SW480 (cell line): ENCODE data around the gene MRPL42.
"Not testable (repeated sequence)": the region's sequence is repeated elsewhere in the genome, so short reads cannot be mapped to it uniquely, and the experiment has no call there.

Experiments used
- DNase-seq: peaks from one replicate; pipeline ENCODE4 v3.0.0-alpha.2; 2016; ENCODE audit warnings: low spot score

Gene MRPL42

DNA sequence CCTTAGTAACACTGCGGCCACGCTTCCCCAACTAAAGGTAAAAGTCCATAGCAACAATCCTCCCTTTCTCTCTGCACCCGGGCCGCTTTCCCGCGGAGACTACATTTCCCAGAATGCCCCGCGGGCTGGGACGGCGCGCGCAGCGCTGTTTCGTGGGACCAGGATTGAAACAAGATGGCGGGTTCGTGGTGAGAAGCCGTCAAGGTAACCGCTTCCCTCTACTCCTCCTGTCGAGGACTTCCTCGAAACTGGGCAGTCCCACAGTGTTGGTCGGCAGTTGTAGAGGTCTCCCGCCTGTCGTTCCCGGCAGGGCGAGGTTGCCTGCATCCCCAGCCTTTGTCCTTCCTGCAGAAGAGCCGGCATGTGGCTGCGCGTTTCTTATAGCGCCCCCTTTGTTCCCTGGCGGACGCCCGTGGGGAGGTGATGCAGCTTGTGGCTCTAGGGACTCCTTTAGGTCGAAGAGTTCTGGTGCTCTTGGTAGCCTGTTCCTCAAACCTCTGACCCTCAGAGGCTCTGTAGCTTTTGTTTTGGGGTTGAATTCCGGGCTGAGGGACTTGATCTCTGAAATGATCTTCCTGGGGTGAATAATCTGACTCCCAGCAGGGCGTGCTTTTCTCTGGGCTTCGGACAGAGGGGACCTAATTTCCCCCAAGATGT is at the start of gene MRPL42:
Gene MRPL42, plus strand, starts transcription at position 164 of the 657 bp plus-strand sequence. CDS start 1,772 bp downstream, outside the sequence.
- peak; percentile 89 for DNase-seq

DNA sequence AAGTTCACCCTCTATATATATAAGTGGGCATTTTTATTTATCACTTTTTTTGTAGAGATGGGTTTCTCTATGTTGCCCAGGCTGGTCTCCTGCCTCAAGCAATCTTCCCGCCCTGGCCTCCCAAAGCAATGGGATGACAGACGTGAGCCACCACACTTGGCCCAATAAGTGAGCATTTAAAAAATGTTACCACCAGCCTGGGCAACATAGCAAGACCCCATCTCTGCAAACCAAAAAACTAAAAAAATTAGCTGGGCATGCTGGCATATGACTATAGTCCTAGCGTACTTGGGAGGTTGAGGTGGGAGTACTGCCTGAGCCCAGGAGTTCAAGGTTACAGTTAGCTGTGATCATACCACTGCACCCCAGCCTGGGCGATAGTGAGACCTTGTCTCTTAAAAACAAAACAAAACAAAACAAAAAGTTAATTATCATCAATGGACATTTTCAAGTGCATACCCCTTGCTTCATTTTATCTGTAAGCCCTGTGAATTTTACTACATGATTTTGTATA is 49.3 kb upstream of the MRPL42 start:
- no peak for DNase-seq

DNA sequence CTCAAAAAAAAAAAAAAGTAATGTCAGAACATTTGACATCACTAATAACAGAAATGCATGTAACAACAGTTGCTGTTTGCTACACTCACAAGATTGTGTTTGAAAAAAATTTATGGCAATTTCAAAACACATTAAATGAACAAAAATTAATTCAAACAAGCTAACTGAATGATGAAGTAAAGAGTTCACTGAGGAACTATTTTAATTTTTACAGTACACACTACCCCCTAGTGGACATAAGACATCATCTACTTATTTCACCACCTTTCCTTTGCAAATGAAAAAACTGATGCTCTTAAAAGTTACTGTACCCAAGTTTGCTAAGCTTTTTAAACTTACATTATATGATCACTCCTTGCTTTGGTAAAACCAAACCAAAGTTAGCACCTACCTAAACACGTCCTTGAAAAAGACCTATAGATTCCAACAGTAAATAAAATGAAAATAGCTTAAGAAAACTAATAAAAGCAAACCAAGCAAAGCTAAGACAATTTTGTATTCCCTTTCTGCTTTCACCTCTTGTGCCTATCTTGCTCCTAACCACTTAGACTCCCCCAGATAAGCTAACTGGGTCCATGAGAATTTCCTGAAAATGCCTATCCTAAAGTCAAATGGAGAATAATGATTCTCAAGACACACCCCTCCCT is 47.8 kb upstream of the MRPL42 start:
- peak; percentile 72 for DNase-seq

DNA sequence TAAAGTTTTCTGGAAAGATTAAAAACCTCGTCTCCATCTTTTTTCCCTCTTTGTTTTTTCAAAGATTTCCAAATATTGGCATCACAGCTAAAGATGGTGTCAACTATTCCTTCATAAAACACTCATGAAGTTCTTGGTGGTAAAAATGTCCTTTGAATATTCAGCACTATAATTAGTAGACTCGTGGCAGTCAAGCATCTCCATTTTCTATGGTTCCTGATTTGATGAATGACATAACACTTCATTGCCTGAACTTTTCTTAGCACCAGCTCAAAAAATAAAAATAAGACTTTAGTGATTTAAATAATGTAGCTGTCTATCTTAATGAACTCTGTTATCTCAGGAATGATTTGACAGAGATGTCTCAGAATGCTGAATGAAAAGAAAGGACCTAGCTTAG is 45.3 kb upstream of the MRPL42 start:
- DNase-seq, result no peak

DNA sequence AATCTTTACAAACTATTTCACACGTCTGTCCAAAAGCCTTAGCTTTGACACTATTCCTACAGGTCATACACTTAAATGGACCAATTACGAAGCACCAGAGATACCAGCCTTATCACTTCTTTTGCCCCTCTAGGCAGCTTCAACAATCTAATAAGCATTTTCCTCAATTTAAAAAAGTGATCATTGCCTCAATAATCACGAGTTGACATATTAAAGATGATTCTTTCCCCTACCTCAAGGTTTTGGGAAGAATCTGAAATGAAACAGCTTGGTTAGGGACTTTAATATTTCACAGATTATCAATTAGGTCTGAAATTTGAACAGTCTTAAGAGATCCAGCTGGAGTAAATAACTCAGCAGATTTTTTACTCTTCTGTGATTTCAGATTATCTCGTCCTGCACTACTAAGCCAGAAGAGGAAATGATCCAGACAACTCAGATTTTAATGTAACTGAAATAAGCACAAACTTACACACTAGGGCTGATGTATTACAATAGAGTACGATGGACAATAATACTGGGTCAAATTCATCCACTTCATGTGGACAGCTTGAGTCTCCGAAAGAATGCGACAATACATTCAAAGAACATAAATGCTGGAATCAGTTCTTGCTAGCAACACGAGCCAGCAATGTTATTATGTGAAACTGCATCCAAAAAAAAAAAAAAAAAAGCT is 41.4 kb upstream of the MRPL42 start:
- DNase-seq, result no peak

DNA sequence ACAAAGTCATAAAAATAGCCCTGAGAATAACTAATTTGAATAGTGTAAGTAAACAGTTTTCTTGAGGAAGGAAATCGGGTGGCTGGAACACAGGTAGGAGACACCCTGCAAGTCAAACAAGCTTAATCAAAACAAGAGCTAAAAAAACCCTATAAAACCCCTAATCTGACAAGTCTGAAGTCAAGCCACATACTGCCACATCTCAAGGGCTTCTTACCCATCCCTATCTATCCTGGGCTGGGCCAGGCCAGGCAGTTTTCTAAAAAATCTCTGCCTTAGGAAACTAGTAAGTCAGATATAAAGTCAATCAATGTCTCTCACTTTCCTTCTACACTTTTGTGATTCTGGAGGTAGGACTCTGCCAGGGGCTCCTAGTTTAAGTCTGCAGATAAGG is 40.9 kb upstream of the MRPL42 start:
- no peak for DNase-seq

DNA sequence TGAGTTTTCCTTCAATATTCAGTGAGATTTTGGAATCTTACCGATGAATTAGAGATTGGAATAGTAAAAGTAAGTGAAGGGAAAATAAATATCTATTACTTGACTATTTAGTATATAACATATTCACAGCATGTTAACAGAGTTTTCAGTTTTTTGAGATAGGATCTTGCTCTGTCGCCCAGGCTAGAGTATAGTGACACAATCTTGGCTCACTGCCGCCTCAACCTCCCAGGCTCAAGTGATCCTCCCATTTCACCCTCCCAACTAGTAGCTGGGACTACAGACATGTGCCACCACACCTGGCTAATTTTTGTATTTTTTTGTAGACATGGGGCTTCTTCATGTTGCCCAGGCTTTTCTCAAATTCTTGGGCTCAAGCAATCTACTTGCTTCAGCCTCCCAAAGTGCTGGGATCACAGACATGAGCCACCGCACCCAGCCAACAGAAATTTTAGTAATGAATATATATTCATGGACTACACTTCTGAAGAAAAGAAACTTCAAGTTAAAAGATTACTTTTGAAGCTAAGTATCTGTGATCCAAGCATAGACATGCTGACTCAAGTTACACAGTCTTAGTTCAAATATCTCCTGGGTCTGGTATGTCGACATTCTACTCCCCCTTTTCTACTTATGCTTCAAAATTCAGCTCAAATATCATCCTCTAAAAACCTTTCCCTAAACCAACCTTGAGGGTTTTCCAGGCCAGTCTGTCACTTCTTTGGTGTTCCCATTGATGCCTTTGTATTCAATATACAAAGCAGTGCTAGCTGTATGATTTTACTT is 39.3 kb upstream of the MRPL42 start:
- DNase-seq, result no peak

DNA sequence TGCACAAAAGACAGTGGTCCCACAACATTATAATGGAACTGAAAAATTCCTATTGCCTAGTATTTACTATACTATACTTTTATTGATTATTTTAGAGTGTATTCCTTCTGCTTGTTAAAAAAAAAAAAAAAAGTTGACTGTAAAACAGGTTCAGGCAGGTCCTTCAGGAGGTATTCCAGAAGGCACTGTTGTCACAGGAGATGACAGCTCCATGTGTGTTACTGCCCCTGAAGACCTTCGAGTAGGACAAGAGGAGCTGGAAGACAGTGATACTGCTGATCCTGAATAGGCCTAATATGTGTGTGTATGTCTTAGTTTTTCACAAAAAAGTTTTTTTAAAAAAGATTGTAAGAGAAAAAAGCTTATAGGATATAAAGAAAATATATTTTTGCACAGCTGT is 37.9 kb upstream of the MRPL42 start:
- no peak for DNase-seq

DNA sequence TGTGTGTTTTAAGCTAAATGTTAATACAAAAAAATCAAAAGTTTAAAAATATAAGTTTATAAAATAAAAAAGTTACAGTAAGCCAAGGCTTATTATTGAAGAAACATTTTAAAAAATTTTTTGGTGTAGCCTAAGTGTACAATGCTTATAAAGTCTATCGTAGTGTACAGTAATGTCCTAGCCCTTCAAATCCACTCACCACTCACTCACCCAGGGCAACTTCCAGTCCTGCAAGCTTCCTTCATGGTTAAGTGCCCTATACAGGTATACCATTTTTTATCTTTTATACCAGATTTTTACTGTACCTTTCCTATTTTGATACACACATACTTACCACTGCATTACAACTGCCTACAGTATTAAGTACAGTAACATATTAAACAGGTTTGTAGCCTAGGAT is 37.5 kb upstream of the MRPL42 start:
- DNase-seq, result no peak

DNA sequence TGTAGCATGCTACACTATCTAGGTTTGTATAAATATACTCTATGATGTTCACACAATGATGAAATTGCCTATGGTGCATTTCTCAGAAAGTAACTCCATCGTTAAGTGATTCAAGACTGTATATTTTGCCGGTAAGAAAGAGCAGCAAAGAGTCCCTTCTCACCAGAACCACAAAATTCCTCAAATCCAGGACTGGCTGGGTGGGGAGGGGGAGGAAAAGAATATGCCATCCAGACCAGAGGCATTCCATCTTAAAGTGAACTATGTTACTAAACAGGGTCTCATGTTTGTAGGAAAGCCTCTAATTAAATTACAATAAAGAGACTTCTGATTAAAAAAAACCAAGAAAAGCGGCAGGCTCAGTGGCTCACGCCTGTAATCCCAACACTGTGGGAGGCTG is 37.0 kb upstream of the MRPL42 start:
- no peak for DNase-seq

DNA sequence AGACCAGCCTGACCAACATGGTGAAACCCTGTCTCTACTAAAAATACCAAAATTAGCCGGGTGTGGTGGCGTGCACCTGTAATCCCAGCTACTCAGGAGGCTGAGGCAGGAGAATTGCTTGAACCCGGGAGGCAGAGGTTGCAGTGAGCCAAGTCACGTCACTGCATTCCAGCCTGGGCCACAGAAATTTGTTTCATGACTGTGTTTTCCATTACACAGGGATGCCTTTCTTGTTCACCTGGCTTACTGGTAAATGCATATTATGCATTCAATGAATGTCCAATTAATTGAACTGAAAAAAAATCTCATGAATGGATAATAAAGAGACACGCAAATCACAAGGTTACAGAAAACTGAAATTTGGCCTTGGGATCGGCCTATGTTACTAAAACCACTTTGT is 35.3 kb upstream of the MRPL42 start:
- not testable (repeated sequence) for DNase-seq

DNA sequence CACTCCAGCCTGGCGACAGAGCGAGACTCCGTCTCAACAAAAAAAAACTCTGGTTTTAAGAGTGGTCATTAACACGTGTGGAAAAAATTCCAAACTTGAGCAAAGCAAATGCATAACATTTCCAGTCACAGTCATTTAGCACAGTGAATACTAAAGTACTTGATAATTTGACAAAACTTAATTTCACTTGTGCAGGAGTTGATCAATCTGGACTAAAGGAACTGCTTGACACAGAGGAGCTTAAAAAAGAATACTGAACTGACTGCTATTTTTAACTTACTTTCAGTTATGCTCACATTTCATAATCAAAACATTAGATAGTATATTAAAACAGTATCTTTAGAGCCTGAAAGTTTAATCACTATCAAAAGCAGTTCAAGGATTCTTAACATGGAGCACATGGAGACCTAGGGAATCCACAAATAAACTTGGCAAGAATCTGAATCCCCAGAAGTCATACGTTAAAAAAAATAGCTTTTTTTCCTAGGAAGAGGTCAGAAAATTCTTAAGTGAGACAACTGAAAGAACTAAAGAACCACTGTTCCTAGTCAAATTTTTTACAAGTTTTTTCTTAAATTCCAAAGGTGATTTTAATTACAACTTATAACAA is 33.0 kb upstream of the MRPL42 start:
- DNase-seq, result no peak

DNA sequence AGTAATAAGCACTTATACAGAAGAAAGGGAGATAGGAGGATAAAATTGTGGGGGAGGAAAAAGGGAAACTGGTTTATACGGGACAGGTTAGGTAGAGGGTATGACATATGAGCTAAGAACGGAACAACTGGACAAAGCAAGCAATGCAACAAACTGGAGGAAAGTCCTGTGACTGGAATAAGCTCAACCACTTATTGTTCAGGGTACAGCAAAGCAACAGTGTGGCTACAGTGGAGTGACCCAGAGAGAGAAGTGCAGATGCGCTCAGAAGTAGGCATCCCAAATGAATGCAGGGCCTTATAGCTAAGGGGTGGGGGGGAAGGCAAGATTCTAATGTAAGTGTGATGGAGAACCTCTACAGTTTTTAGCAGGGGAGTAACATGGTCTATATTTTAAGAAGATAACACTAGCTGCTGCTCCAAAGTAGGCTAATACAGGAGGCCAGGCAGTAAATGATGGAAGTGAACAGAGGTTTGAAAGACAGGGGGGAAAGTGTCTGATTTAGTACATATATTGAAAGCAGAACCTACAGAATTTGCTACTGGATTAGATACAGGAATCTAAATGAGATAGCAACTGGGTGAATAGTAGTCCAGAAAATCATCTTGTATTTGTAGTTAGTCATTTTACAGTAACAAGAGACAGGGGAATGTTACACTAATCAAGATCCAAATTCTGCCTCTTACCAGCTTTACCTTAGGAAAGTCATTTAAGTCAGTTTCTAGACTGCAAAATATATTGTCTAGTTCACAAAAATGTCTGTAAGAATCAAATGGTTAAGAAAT is 28.9 kb upstream of the MRPL42 start:
- DNase-seq, result no peak

DNA sequence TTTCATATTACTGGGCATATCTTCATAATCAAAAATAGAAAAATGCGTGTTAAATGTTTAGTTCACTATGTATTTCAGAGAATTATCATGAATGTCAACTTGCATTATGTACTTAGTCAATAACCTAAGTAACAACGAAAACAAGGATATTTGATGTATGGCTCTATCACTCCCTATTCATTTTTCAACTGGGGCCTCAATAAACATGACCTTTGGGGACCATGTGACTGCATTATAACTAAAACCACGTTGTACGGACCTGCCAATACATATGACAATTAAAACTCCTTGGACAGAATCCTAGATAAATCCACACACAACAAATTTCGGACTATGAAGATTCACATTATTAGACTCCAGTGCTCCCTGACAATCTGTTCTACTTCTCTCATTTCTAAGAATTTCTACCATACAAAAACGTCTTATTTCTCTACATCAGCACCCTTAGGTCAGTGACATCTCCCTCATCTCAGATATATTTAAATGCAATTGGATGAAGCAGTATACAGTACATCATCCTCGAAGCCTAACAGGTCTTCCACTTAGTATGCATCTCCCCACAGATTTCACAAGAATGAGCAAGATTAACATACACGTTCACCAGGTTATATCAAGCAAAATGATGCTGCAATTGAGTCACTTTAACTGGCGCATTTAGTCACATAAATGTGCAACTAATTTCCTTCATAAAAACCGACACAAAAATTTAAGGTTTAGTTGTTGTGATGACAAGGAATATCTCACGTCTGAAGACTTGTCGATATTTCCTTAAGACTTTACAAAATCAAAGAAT is 27.1 kb upstream of the MRPL42 start:
- peak; percentile 8 for DNase-seq

DNA sequence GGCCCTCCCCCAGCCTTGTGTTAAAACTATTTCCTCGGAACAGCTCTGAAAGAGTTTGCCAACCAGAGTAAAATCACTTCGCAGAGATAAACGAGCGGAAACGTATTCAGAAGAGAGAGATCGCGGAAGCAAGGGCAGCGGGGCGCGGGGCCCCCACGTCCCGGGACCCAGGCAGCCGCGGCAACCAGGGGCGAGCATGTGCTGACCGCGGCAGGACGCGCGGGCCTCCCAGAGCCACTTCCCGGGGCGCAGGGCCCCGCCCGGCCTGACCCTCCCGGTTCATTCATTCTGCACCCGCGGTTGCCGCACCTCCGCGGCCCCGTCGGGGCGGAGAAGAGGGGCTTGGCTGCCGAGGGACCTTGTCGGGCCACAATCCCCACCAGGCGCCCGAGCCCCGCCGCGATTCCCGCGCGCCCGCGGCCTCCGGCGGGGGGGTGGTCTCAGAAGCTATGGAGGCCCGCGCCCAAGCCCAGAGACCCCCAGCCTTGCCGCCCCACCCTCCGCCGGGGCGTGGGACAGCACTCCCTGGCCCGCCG is 26.2 kb upstream of the MRPL42 start:
- peak; percentile 18 for DNase-seq

DNA sequence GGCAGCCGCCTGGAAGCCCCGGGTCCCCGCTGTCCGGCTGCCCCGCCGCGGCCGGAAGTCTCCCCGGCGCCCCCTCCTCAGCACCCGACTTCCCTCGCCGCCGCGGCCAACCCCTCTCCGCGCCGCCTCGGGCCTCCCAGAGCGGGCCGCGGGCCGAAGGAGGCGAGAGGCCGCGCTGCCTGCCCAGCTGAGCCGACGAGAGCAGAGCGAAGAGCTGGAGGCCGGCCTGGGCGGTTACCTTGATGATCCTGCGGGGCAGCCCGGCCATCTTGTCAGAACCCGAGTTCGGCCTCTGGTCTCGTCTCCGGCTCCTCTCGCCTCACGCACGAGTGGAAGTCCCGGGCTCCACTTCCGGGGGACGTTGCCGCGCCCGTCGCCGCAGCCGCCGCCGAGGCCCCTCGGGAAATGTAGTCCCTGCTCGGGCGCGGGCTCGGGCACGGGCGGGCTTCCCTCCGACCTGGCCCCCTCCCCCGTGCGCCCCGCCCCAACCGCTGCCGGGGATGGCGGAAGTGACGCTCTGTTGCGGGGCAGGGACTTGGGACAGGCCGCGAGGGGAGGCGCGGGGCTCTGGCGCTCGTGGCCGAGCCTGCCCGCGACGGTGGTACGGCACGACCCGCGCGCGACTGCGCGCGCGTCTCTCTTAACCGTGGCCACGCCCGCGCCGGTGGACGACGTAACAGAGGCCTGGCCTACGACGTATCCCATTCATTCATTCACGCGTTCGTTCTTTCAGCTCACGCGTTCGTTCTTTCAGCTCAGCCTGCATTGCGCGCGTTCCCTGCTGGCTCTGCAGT is 25.5 kb upstream of the MRPL42 start, which contains the start of gene UBE2N:
Gene UBE2N, minus strand, starts transcription at position 331 of the 794 bp plus-strand sequence. Its CDS starts 63 bp downstream, at position 268.
- DNase-seq, result peak; percentile 90

DNA sequence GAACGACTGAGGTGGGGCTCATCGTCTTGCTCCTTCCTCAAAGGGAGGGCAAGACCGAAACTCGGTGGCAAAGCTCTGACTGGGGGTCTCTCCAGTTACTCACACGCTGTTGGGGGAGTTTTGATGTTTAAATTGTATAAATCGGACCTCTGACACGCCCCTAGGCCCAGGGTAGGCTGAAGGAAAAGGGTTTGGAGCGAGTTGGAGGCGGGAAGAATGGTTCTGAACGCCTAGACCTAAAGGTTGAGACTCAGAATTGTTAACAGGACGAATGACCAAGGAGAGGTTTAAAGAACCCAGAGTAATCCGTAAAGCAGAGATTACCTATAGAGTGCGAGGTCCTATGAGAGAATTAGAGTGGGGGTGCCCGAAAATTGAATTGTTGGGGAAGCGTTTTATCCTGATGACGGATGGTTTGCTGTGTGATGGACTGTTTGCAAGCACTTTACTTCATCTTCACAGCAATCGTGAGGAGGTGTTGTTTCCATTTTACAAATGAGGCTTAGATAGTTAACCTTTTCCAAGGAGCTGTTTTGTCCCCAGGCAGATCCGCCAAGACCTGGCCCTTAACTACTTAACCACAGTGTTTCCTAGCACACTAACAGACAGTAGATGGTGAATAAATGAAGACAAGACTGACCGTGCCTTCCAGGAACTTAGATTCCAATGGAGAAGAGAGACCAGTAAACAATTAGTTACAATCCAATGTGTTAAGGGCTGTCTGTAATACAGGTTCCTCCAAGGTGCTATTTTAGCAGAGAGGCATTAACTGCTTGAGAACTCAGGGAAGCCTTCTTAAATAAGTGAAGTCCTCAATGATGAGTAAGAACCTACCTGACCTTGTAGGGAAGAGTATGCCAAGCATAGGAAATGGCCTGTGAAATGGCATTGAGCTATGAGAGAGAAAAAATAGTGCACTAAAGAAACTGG is 24.6 kb upstream of the MRPL42 start:
- peak; percentile 14 for DNase-seq

DNA sequence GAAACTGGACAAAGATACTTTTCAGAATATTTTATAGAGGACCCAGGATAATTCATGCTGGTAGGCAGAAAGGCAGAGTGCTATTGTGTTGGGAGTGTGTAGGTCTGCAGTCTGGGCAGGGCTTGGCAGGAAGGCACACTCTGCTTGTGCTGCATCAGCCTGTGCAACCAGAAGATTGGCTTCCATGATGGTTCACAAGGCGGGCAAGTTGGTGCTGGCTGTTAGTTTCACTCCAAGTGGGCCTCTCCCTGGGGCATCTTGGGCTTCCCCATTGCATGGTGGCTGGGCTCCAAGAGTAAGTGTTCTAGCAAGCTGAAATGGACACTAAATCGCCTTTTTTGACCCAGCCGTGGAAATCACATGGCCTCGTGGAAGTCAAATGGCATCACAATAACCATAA is 23.7 kb upstream of the MRPL42 start:
- DNase-seq, result no peak
